WTC11 (cell line): Measurements from ENCODE around the gene MNAT1. TPM values are rescaled to one million over a fixed set of nuclear protein-coding genes. Genes with fewer than 3 reads are reported as not detected.

Experiments
- ATAC-seq: fragments of 200-7000 bp; cut with Tn5 transposase; 2 replicates; pipeline ENCODE4 v1.10.0; 2021; ENCODE audit warnings: mild to moderate bottlenecking, moderate library complexity
- CTCF ChIA-PET: fragments of 300-600 bp; sonication (Branson Sonifier 250); formaldehyde crosslinking; loops from one replicate; lab custom pipeline; 2021; ENCODE audit warnings: antibody characterized with exemption; lab: Charles Lee
- POLR2A ChIA-PET: fragments of 350-600 bp; sonication (Branson Sonifier 250); formaldehyde crosslinking; loops from one replicate; lab custom pipeline; 2021; ENCODE audit warnings: antibody characterized with exemption; lab: Charles Lee
- DNase-seq: peaks from one replicate; pipeline ENCODE4 v3.0.0; 2021; ENCODE audit warnings: low spot score
- H3K27ac Mint-ChIP-seq: 2 replicates; pipeline ENCODE4 v1.8.0; 2021; ENCODE audit warnings: mixed read lengths
- H3K27me3 Mint-ChIP-seq: 2 replicates; pipeline ENCODE4 v1.8.0; 2021; ENCODE audit warnings: low read depth, mild to moderate bottlenecking, moderate library complexity, mixed read lengths
- H3K36me3 Mint-ChIP-seq: 2 replicates; pipeline ENCODE4 v1.8.0; 2021; ENCODE audit warnings: mixed read lengths
- H3K4me1 Mint-ChIP-seq: 2 replicates; pipeline ENCODE4 v1.8.0; 2022; ENCODE audit warnings: mixed read lengths
- H3K4me3 Mint-ChIP-seq: 2 replicates; pipeline ENCODE4 v1.8.0; 2021; ENCODE audit warnings: mild to moderate bottlenecking, moderate library complexity, mixed read lengths
- H3K9me3 Mint-ChIP-seq: 2 replicates; pipeline ENCODE4 v1.8.0; 2021; ENCODE audit warnings: mixed read lengths
- ATF6 ChIP-seq: sonication (generic); formaldehyde crosslinking; IDR thresholded peaks from 2 replicates; pipeline ENCODE4 v1.8.1; 2023; ENCODE audit warnings: mild to moderate bottlenecking, missing genetic modification reagents
- CTCF ChIP-seq: fragments of 200-600 bp; IDR thresholded peaks from 2 replicates; pipeline ENCODE4 v1.8.0; 2022; ENCODE audit warnings: antibody characterized with exemption
- ELF4 ChIP-seq: sonication (generic); formaldehyde crosslinking; IDR thresholded peaks from 2 replicates; pipeline ENCODE4 v1.8.1; 2022; ENCODE audit warnings: low read depth, mild to moderate bottlenecking, moderate library complexity, missing genetic modification reagents
- ESRRA ChIP-seq: sonication (generic); formaldehyde crosslinking; IDR thresholded peaks from 2 replicates; pipeline ENCODE4 v1.8.1; 2022; ENCODE audit warnings: mild to moderate bottlenecking, missing genetic modification reagents, borderline replicate concordance
- ETV6 ChIP-seq: sonication (generic); formaldehyde crosslinking; IDR thresholded peaks from 2 replicates; pipeline ENCODE4 v1.8.1; 2022; ENCODE audit warnings: mild to moderate bottlenecking, missing genetic modification reagents
- GRHL2 ChIP-seq: fragments of 250-450 bp; sonication (Bioruptor Pico); IDR thresholded peaks from 2 replicates; pipeline ENCODE4 v1.8.0; 2022; ENCODE audit warnings: mild to moderate bottlenecking, moderate library complexity; ENCODE audit not compliant: insufficient replicate concordance, severe bottlenecking
- GTF2I ChIP-seq: fragments of 250-450 bp; sonication (Bioruptor Pico); conservative IDR thresholded peaks from 2 replicates; pipeline ENCODE4 v1.4.0; 2021; ENCODE audit warnings: mild to moderate bottlenecking
- IRF1 ChIP-seq: sonication (generic); formaldehyde crosslinking; IDR thresholded peaks from 2 replicates; pipeline ENCODE4 v1.8.0; 2023; ENCODE audit warnings: missing genetic modification reagents
- MLX ChIP-seq: sonication (generic); formaldehyde crosslinking; IDR thresholded peaks from 2 replicates; pipeline ENCODE4 v1.8.1; 2023; ENCODE audit warnings: mild to moderate bottlenecking, missing genetic modification reagents, moderate library complexity
- NR1H2 ChIP-seq: sonication (generic); formaldehyde crosslinking; IDR thresholded peaks from 2 replicates; pipeline ENCODE4 v1.9.0; 2021; ENCODE audit warnings: mild to moderate bottlenecking, moderate library complexity, missing genetic modification reagents
- NR3C1 ChIP-seq: sonication (generic); formaldehyde crosslinking; conservative IDR thresholded peaks from 2 replicates; pipeline ENCODE4 v1.8.1; 2023; ENCODE audit warnings: low read depth, mild to moderate bottlenecking, missing genetic modification reagents
- RORB ChIP-seq: fragments of 250-450 bp; sonication (Bioruptor Pico); IDR thresholded peaks from 2 replicates; pipeline ENCODE4 v1.9.0; 2021; ENCODE audit warnings: mild to moderate bottlenecking
- TP53 ChIP-seq: sonication (generic); formaldehyde crosslinking; IDR thresholded peaks from 2 replicates; pipeline ENCODE4 v1.8.1; 2023; ENCODE audit warnings: mild to moderate bottlenecking, missing genetic modification reagents
- ZNF138 ChIP-seq: sonication (generic); formaldehyde crosslinking; conservative IDR thresholded peaks from 2 replicates; pipeline ENCODE4 v1.8.1; 2022; ENCODE audit warnings: mild to moderate bottlenecking, moderate library complexity, missing genetic modification reagents
- ZNF263 ChIP-seq: sonication (generic); formaldehyde crosslinking; IDR thresholded peaks from 2 replicates; pipeline ENCODE4 v1.8.1; 2022; ENCODE audit warnings: low read depth, mild to moderate bottlenecking, moderate library complexity, missing genetic modification reagents
- ZNF416 ChIP-seq: fragments of 250-450 bp; sonication (Bioruptor Pico); IDR thresholded peaks from 2 replicates; pipeline ENCODE4 v1.9.0; 2021; ENCODE audit warnings: mild to moderate bottlenecking, inconsistent platforms
- total RNA-seq: library from RNA; stranded (reverse); gene quantifications from 3 replicates; pipeline ENCODE4 v1.2.3, GENCODE V29; 2021
- TF ChIP-seq, protein P1 (sequence below): fragments of 250-450 bp; sonication (Bioruptor Pico); IDR thresholded peaks from 2 replicates; pipeline ENCODE4 v2.1.2; 2022; ENCODE audit warnings: mild to moderate bottlenecking, moderate library complexity
- TF ChIP-seq, protein P2 (sequence below): sonication (generic); formaldehyde crosslinking; IDR thresholded peaks from 2 replicates; pipeline ENCODE4 v1.8.0; 2022; ENCODE audit warnings: mild to moderate bottlenecking, missing genetic modification reagents

MNAT1 gene
- total RNA-seq, 1 experiment from 2014 or later, result 59.0 TPM

DNA sequence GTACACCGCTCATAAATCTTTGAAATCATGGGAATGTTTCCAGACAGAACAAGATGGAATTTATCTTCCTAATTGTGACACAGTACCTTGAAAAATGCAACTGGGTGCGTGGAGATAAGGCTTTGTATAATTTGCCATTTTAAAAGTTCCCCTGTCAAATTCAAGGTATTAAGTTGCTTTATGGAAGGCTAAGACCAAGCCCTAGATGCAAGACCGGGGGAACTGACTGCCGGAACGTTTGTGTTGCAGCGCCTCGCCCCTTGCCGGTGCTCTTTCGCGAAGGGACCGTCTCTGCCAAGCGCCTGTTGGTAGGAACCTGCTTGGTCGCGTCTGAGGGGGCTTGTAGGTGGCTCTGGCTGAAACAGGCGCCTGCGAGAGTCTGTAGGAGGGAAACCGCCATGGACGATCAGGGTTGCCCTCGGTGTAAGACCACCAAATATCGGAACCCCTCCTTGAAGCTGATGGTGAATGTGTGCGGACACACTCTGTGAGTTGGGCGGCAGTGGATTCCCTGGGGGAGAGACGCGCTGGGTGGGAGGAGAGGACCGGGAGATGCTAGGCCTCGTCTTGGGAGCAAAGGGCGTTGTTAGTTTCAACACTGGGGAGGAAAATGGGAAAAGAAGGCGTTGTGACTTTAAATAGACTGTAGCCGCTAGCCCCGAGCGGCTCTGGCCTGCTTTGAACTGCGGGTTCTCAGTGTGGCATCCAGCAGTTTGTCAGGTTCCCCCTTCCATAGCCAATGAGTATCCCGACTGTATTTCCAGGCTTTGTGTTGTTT is at the start of gene MNAT1 (continued):
- TF ChIP-seq CTCF (no peak), ZNF138 (CRISPR knock-in tag) (no peak), GTF2I (no peak), ATF6 (CRISPR knock-in tag) (no peak), ZNF416 (no peak), NR1H2 (CRISPR knock-in tag) (no peak), ELF4 (no peak), GRHL2 (no peak), MLX (CRISPR knock-in tag) (no peak), ESRRA (CRISPR knock-in tag) (peak; percentile 69; the same call in 1 of the 2 replicates), ZNF263 (CRISPR knock-in tag) (no peak), ETV6 (peak; percentile 82; the same call in 1 of the 2 replicates), NR3C1 (CRISPR knock-in tag) (no peak), RORB (CRISPR knock-in tag) (no peak)
- TF ChIP-seq, protein P1, sequence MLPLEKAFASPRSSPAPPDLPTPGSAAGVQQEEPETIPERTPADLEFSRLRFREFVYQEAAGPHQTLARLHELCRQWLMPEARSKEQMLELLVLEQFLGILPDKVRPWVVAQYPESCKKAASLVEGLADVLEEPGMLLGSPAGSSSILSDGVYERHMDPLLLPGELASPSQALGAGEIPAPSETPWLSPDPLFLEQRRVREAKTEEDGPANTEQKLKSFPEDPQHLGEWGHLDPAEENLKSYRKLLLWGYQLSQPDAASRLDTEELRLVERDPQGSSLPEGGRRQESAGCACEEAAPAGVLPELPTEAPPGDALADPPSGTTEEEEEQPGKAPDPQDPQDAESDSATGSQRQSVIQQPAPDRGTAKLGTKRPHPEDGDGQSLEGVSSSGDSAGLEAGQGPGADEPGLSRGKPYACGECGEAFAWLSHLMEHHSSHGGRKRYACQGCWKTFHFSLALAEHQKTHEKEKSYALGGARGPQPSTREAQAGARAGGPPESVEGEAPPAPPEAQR, result no peak

- Mint-ChIP-seq H3K4me3 (no peak overlapping the region), H3K9me3 (peaks cover 4% of the 10 kb centered on the region; the same call in 1 of the 2 replicates), H3K36me3 (no peaks in the 10 kb centered on the region), H3K4me1 (peaks cover 13% of the 10 kb centered on the region), H3K27me3 (no peaks in the 10 kb centered on the region), H3K27ac (no peak overlapping the region)
- TF ChIP-seq ETV6 (no peak), IRF1 (CRISPR knock-in tag) (no peak), TP53 (no peak)
- TF ChIP-seq, protein P2, sequence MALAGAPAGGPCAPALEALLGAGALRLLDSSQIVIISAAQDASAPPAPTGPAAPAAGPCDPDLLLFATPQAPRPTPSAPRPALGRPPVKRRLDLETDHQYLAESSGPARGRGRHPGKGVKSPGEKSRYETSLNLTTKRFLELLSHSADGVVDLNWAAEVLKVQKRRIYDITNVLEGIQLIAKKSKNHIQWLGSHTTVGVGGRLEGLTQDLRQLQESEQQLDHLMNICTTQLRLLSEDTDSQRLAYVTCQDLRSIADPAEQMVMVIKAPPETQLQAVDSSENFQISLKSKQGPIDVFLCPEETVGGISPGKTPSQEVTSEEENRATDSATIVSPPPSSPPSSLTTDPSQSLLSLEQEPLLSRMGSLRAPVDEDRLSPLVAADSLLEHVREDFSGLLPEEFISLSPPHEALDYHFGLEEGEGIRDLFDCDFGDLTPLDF, result no peak
- POLR2A ChIA-PET, result no interaction called here
- no peak for ATAC-seq
- CTCF ChIA-PET, result no interaction called here
- no peak for DNase-seq
These were observed 47.7 kb upstream of the MNAT1 start for GRCh38 chr14:60686865-60687264.
